WTC11 (cell line): ENCODE data around the gene UGT1A1. TPM values are rescaled to one million over a fixed set of nuclear protein-coding genes. Genes with fewer than 3 reads are reported as not detected.
"Not testable (repeated sequence)": the region's sequence is repeated elsewhere in the genome, so short reads cannot be mapped to it uniquely, and the experiment has no call there.

Experiments
- ATAC-seq: fragments of 200-7000 bp; cut with Tn5 transposase; 2 replicates; pipeline ENCODE4 v1.10.0; 2021; ENCODE audit warnings: mild to moderate bottlenecking, moderate library complexity
- CTCF ChIA-PET: fragments of 300-600 bp; sonication (Branson Sonifier 250); formaldehyde crosslinking; loops from one replicate; lab custom pipeline; 2021; ENCODE audit warnings: antibody characterized with exemption; lab: Charles Lee
- POLR2A ChIA-PET: fragments of 350-600 bp; sonication (Branson Sonifier 250); formaldehyde crosslinking; loops from one replicate; lab custom pipeline; 2021; ENCODE audit warnings: antibody characterized with exemption; lab: Charles Lee
- DNase-seq: peaks from one replicate; pipeline ENCODE4 v3.0.0; 2021; ENCODE audit warnings: low spot score
- H3K27ac Mint-ChIP-seq: 2 replicates; pipeline ENCODE4 v1.8.0; 2021; ENCODE audit warnings: mixed read lengths
- H3K27me3 Mint-ChIP-seq: 2 replicates; pipeline ENCODE4 v1.8.0; 2021; ENCODE audit warnings: low read depth, mild to moderate bottlenecking, moderate library complexity, mixed read lengths
- H3K36me3 Mint-ChIP-seq: 2 replicates; pipeline ENCODE4 v1.8.0; 2021; ENCODE audit warnings: mixed read lengths
- H3K4me1 Mint-ChIP-seq: 2 replicates; pipeline ENCODE4 v1.8.0; 2022; ENCODE audit warnings: mixed read lengths
- H3K4me3 Mint-ChIP-seq: 2 replicates; pipeline ENCODE4 v1.8.0; 2021; ENCODE audit warnings: mild to moderate bottlenecking, moderate library complexity, mixed read lengths
- H3K9me3 Mint-ChIP-seq: 2 replicates; pipeline ENCODE4 v1.8.0; 2021; ENCODE audit warnings: mixed read lengths
- CBFB ChIP-seq: sonication (generic); formaldehyde crosslinking; IDR thresholded peaks from 2 replicates; pipeline ENCODE4 v1.8.1; 2022; ENCODE audit warnings: mild to moderate bottlenecking, low read depth, missing genetic modification reagents
- ETV6 ChIP-seq: sonication (generic); formaldehyde crosslinking; IDR thresholded peaks from 2 replicates; pipeline ENCODE4 v1.8.1; 2022; ENCODE audit warnings: mild to moderate bottlenecking, missing genetic modification reagents
- FOXJ3 ChIP-seq: sonication (generic); formaldehyde crosslinking; IDR thresholded peaks from 2 replicates; pipeline ENCODE4 v1.9.0; 2021; ENCODE audit warnings: missing genetic modification reagents, mild to moderate bottlenecking, borderline replicate concordance
- GABPB1 ChIP-seq: sonication (generic); formaldehyde crosslinking; IDR thresholded peaks from 2 replicates; pipeline ENCODE4 v1.8.1; 2023; ENCODE audit warnings: mild to moderate bottlenecking, missing genetic modification reagents
- PRRX2 ChIP-seq: fragments of 250-450 bp; sonication (Bioruptor Pico); IDR thresholded peaks from 2 replicates; pipeline ENCODE4 v1.8.0; 2021; ENCODE audit warnings: mild to moderate bottlenecking
- RORB ChIP-seq: fragments of 250-450 bp; sonication (Bioruptor Pico); IDR thresholded peaks from 2 replicates; pipeline ENCODE4 v1.9.0; 2021; ENCODE audit warnings: mild to moderate bottlenecking
- SMAD4 ChIP-seq: sonication (generic); formaldehyde crosslinking; IDR thresholded peaks from 2 replicates; pipeline ENCODE4 v1.8.0; 2022; ENCODE audit warnings: mild to moderate bottlenecking, missing genetic modification reagents
- ZBTB21 ChIP-seq: sonication (generic); formaldehyde crosslinking; IDR thresholded peaks from 2 replicates; pipeline ENCODE4 v1.8.1; 2023; ENCODE audit warnings: mild to moderate bottlenecking, missing genetic modification reagents, borderline replicate concordance
- ZNF232 ChIP-seq: sonication (generic); formaldehyde crosslinking; IDR thresholded peaks from 2 replicates; pipeline ENCODE4 v1.8.0; 2022; ENCODE audit warnings: mild to moderate bottlenecking, missing genetic modification reagents
- ZNF671 ChIP-seq: fragments of 250-450 bp; sonication (Bioruptor Pico); IDR thresholded peaks from 2 replicates; pipeline ENCODE4 v1.8.0; 2021; ENCODE audit warnings: mild to moderate bottlenecking
- total RNA-seq: library from RNA; stranded (reverse); gene quantifications from 3 replicates; pipeline ENCODE4 v1.2.3, GENCODE V29; 2021
- TF ChIP-seq, protein P1 (sequence below): sonication (generic); formaldehyde crosslinking; IDR thresholded peaks from 2 replicates; pipeline ENCODE4 v1.8.0; 2022; ENCODE audit warnings: mild to moderate bottlenecking, missing genetic modification reagents
- TF ChIP-seq, protein P2 (sequence below): sonication (generic); formaldehyde crosslinking; IDR thresholded peaks from 2 replicates; pipeline ENCODE4 v1.8.1; 2022; ENCODE audit warnings: low read depth, missing genetic modification reagents, borderline replicate concordance
- TF ChIP-seq, protein P3 (sequence below): sonication (generic); formaldehyde crosslinking; IDR thresholded peaks from 2 replicates; pipeline ENCODE4 v1.8.0; 2023; ENCODE audit warnings: missing genetic modification reagents, mild to moderate bottlenecking, borderline replicate concordance
- TF ChIP-seq, protein P4 (sequence below): sonication (generic); formaldehyde crosslinking; IDR thresholded peaks from 2 replicates; pipeline ENCODE4 v1.8.0; 2022; ENCODE audit warnings: missing genetic modification reagents
- TF ChIP-seq, protein P5 (sequence below): sonication (generic); formaldehyde crosslinking; IDR thresholded peaks from 2 replicates; pipeline ENCODE4 v1.8.1; 2023; ENCODE audit warnings: mild to moderate bottlenecking, missing genetic modification reagents, moderate library complexity

The UGT1A1 gene
- total RNA-seq, 1 experiment from 2014 or later: not detected

DNA sequence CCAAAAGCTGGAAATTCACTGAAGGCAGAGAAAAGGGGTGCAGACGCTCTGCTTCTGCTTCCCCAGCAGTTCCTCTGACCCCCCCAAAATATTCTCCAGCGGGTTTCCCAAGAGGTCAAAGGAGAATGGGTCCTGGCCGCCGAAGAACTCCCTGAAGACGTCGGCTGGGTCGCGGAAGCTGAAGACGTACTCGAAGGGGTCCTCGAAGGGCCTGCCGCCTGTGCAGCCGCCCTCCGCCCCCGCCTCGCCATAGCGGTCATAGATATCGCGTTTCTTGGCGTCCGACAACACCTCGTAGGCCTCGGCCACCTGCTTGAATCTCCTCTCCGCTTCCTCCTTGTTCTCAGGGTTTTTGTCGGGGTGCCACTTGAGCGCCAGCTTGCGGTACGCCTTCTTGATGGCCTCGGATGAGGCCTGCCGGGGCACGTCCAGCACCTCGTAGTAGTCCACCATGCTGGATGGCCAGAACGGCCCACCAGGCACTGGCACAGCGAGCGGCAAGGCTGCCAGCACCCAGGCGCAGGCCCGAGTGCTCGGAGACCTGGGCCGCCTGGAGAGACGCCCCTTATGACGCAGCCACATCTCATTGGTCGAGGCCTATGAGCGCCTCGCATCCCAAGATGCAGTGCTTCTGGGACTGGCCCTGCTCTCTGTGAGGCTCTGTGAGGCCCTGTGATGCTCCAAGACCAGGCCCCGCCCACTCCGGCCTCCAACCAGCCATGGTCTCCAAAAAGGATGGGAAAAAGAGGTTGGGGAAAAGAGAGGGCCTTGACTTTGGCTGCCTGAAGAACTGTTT lies 16.4 kb upstream of the UGT1A1 start:
- TF ChIP-seq RORB (CRISPR knock-in tag) (no peak), PRRX2 (CRISPR knock-in tag) (no peak), FOXJ3 (CRISPR knock-in tag) (no peak), SMAD4 (CRISPR knock-in tag) (no peak), ETV6 (CRISPR knock-in tag) (no peak)
- TF ChIP-seq, protein P1, sequence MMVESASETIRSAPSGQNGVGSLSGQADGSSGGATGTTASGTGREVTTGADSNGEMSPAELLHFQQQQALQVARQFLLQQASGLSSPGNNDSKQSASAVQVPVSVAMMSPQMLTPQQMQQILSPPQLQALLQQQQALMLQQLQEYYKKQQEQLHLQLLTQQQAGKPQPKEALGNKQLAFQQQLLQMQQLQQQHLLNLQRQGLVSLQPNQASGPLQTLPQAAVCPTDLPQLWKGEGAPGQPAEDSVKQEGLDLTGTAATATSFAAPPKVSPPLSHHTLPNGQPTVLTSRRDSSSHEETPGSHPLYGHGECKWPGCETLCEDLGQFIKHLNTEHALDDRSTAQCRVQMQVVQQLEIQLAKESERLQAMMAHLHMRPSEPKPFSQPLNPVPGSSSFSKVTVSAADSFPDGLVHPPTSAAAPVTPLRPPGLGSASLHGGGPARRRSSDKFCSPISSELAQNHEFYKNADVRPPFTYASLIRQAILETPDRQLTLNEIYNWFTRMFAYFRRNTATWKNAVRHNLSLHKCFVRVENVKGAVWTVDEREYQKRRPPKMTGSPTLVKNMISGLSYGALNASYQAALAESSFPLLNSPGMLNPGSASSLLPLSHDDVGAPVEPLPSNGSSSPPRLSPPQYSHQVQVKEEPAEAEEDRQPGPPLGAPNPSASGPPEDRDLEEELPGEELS: no peak
- TF ChIP-seq, protein P2, sequence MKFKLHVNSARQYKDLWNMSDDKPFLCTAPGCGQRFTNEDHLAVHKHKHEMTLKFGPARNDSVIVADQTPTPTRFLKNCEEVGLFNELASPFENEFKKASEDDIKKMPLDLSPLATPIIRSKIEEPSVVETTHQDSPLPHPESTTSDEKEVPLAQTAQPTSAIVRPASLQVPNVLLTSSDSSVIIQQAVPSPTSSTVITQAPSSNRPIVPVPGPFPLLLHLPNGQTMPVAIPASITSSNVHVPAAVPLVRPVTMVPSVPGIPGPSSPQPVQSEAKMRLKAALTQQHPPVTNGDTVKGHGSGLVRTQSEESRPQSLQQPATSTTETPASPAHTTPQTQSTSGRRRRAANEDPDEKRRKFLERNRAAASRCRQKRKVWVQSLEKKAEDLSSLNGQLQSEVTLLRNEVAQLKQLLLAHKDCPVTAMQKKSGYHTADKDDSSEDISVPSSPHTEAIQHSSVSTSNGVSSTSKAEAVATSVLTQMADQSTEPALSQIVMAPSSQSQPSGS (CRISPR knock-in tag): no peak
- TF ChIP-seq, protein P3, sequence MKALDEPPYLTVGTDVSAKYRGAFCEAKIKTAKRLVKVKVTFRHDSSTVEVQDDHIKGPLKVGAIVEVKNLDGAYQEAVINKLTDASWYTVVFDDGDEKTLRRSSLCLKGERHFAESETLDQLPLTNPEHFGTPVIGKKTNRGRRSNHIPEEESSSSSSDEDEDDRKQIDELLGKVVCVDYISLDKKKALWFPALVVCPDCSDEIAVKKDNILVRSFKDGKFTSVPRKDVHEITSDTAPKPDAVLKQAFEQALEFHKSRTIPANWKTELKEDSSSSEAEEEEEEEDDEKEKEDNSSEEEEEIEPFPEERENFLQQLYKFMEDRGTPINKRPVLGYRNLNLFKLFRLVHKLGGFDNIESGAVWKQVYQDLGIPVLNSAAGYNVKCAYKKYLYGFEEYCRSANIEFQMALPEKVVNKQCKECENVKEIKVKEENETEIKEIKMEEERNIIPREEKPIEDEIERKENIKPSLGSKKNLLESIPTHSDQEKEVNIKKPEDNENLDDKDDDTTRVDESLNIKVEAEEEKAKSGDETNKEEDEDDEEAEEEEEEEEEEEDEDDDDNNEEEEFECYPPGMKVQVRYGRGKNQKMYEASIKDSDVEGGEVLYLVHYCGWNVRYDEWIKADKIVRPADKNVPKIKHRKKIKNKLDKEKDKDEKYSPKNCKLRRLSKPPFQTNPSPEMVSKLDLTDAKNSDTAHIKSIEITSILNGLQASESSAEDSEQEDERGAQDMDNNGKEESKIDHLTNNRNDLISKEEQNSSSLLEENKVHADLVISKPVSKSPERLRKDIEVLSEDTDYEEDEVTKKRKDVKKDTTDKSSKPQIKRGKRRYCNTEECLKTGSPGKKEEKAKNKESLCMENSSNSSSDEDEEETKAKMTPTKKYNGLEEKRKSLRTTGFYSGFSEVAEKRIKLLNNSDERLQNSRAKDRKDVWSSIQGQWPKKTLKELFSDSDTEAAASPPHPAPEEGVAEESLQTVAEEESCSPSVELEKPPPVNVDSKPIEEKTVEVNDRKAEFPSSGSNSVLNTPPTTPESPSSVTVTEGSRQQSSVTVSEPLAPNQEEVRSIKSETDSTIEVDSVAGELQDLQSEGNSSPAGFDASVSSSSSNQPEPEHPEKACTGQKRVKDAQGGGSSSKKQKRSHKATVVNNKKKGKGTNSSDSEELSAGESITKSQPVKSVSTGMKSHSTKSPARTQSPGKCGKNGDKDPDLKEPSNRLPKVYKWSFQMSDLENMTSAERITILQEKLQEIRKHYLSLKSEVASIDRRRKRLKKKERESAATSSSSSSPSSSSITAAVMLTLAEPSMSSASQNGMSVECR (CRISPR knock-in tag): no peak
- no peak for DNase-seq
- no peak; the same call in 1 of the 2 replicates for ATAC-seq

DNA sequence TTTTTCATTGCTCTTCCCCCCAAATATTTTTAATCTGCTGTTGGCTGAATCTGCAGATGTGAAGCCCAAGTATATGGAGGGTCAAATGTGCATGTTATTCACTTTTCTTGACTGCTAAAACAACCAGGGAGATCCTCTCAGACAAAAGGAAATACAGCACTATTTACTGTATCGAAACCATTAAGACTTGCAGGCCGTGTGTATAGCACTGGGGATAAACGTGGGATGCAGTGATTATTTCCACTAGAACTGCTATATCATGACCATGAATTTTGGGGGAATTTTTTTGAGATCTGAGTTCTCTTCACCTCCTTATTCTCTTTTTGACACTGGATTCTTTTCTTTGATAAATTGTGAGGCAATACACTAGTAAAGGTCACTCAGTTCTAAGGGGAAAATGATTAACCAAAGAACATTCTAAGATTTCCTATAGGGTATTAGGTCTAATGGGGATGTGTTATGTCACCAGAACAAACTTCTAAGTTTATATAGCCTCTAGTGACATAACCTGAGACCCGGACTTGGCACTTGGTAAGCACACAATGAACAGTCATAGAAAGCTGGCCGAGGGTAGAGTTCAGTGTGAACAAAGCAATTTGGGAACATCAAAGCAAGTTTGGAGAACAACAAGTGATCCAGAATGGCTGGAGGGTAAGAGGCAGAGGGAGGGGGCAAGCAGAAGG lies 14.9 kb upstream of the UGT1A1 start:
- Mint-ChIP-seq H3K4me3 (no peak overlapping the region), H3K27ac (no peak overlapping the region), H3K27me3 (peaks cover 8% of the 10 kb centered on the region; the same call in 1 of the 2 replicates), H3K9me3 (peaks cover 46% of the 10 kb centered on the region), H3K4me1 (no peaks in the 10 kb centered on the region), H3K36me3 (peaks cover 10% of the 10 kb centered on the region)
- POLR2A ChIA-PET: no interaction called here
- ATAC-seq: no peak
- CTCF ChIA-PET: no interaction called here
- DNase-seq: no peak
- TF ChIP-seq, protein P4, sequence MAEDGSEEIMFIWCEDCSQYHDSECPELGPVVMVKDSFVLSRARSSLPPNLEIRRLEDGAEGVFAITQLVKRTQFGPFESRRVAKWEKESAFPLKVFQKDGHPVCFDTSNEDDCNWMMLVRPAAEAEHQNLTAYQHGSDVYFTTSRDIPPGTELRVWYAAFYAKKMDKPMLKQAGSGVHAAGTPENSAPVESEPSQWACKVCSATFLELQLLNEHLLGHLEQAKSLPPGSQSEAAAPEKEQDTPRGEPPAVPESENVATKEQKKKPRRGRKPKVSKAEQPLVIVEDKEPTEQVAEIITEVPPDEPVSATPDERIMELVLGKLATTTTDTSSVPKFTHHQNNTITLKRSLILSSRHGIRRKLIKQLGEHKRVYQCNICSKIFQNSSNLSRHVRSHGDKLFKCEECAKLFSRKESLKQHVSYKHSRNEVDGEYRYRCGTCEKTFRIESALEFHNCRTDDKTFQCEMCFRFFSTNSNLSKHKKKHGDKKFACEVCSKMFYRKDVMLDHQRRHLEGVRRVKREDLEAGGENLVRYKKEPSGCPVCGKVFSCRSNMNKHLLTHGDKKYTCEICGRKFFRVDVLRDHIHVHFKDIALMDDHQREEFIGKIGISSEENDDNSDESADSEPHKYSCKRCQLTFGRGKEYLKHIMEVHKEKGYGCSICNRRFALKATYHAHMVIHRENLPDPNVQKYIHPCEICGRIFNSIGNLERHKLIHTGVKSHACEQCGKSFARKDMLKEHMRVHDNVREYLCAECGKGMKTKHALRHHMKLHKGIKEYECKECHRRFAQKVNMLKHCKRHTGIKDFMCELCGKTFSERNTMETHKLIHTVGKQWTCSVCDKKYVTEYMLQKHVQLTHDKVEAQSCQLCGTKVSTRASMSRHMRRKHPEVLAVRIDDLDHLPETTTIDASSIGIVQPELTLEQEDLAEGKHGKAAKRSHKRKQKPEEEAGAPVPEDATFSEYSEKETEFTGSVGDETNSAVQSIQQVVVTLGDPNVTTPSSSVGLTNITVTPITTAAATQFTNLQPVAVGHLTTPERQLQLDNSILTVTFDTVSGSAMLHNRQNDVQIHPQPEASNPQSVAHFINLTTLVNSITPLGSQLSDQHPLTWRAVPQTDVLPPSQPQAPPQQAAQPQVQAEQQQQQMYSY: no peak
- TF ChIP-seq GABPB1 (CRISPR knock-in tag) (peak; percentile 58; the same call in 1 of the 2 replicates), CBFB (CRISPR knock-in tag) (no peak), RORB (CRISPR knock-in tag) (no peak), ZBTB21 (no peak), ZNF232 (CRISPR knock-in tag) (no peak), ZNF671 (CRISPR knock-in tag) (no peak)
- TF ChIP-seq, protein P5, sequence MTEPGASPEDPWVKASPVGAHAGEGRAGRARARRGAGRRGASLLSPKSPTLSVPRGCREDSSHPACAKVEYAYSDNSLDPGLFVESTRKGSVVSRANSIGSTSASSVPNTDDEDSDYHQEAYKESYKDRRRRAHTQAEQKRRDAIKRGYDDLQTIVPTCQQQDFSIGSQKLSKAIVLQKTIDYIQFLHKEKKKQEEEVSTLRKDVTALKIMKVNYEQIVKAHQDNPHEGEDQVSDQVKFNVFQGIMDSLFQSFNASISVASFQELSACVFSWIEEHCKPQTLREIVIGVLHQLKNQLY (CRISPR knock-in tag): no peak

More for the DNA sequence above, 16.4 kb upstream of the UGT1A1 start:
- Mint-ChIP-seq H3K4me3 (no peak overlapping the region), H3K4me1 (no peaks in the 10 kb centered on the region), H3K36me3 (no peaks in the 10 kb centered on the region), H3K27me3 (peaks cover 3% of the 10 kb centered on the region; the same call in 1 of the 2 replicates), H3K9me3 (peaks cover 45% of the 10 kb centered on the region), H3K27ac (no peak overlapping the region)
- ChIA-PET CTCF (no interaction called here), POLR2A (no interaction called here)

DNA sequence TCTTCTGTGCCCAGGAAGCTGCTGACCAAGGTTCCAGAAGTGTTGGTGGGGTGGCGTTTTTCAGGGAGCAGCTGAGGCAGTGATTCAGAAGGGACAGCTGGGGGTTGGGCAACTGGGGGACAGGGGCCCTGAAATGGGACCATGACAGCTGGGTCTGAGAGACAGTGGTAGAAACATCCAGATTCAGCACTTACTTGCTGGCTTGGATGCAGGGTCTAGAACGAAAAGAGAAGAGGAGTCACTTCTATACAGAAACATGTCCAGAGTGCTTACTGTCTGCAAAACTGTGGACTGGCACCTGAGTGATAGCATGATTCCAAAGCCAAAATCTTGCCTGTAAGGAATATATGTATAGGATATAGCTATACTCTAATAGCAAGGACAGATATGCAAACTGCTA lies 14.2 kb upstream of the UGT1A1 start:
- H3K4me1 Mint-ChIP-seq, POLR2A ChIA-PET, ATAC-seq, CTCF ChIA-PET, H3K27ac Mint-ChIP-seq, H3K27me3 Mint-ChIP-seq, DNase-seq, H3K4me3 Mint-ChIP-seq: not testable (repeated sequence)
- H3K9me3 Mint-ChIP-seq: peaks cover 47% of the 10 kb centered on the region
- H3K36me3 Mint-ChIP-seq: peaks cover 13% of the 10 kb centered on the region
